Measurements from ENCODE around the gene SCTR. TPM values are rescaled to one million over a fixed set of nuclear protein-coding genes. Genes with fewer than 3 reads are reported as not detected.

The SCTR gene
- polyA plus RNA-seq, 1 experiment, result not detected

DNA sequence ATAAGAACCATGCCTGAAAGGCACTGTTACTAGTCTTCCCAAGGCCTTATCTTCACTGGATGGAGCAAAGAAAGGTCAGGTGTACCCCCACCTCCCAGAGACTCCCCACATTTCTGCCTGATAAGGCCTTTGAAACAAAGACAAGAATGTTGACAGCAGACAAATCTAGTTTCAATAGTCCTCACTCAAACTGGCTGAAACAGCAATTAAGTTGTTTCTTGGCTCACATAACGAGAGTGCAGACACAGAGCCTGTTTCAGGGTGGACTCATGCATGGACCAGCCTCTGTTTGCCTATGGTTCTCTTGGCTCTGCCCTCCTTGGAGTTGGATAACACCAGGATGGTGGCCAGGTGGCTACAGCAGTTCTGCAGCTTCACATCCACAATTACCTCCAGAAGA, 12.4 kb upstream of the SCTR start:
- H3K27me3 ChIP-seq (ENCODE audit: control insufficient read depth, insufficient read depth, low read length), result no peaks in the 10 kb centered on the region
- TF ChIP-seq, protein P1, sequence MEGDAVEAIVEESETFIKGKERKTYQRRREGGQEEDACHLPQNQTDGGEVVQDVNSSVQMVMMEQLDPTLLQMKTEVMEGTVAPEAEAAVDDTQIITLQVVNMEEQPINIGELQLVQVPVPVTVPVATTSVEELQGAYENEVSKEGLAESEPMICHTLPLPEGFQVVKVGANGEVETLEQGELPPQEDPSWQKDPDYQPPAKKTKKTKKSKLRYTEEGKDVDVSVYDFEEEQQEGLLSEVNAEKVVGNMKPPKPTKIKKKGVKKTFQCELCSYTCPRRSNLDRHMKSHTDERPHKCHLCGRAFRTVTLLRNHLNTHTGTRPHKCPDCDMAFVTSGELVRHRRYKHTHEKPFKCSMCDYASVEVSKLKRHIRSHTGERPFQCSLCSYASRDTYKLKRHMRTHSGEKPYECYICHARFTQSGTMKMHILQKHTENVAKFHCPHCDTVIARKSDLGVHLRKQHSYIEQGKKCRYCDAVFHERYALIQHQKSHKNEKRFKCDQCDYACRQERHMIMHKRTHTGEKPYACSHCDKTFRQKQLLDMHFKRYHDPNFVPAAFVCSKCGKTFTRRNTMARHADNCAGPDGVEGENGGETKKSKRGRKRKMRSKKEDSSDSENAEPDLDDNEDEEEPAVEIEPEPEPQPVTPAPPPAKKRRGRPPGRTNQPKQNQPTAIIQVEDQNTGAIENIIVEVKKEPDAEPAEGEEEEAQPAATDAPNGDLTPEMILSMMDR (IDR thresholded peaks at IDR 0.05; ENCODE audit: insufficient read depth, low read depth, low read length), result no peak
- POLR2A ChIA-PET, result no interaction called here
- no peak for DNase-seq (ENCODE audit: low read depth)
- CTCF ChIA-PET, result no interaction called here
- no peak overlapping the region for H3K4me3 ChIP-seq (ENCODE audit: low read depth, low read length)
- H3K36me3 ChIP-seq (ENCODE audit: control insufficient read depth, insufficient read depth, low read length), result no peaks in the 10 kb centered on the region

DNA sequence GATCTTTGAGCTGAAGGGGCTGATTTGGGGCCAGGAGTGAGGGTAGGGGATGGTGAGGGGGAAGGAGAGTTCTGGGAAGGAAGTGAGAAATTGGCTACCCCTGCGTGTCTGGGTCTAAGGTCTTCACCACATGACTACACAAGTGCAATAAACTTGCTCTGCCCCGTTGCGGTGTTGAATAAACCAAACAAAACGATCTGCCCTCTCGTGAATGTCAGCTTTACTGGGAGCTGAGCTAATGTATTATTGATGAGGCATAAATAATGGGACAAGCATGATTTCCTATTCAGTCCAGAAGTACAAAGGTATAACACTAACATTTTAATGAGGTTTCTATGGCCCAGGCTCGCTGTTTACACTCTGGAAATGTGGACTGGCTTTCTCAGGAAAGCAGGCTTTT, 11.9 kb upstream of the SCTR start:
- DNase-seq (ENCODE audit: low read depth), result no peak
- POLR2A ChIA-PET, result no interaction called here
- Histone ChIP-seq H3K36me3 (ENCODE audit: control insufficient read depth, insufficient read depth, low read length) (no peaks in the 10 kb centered on the region), H3K4me3 (ENCODE audit: low read depth, low read length) (no peak overlapping the region), H3K27me3 (ENCODE audit: control insufficient read depth, insufficient read depth, low read length) (no peaks in the 10 kb centered on the region)
- CTCF ChIA-PET, result no interaction called here
- TF ChIP-seq, protein P1 (IDR thresholded peaks at IDR 0.05; ENCODE audit: insufficient read depth, low read depth, low read length), result no peak

DNA sequence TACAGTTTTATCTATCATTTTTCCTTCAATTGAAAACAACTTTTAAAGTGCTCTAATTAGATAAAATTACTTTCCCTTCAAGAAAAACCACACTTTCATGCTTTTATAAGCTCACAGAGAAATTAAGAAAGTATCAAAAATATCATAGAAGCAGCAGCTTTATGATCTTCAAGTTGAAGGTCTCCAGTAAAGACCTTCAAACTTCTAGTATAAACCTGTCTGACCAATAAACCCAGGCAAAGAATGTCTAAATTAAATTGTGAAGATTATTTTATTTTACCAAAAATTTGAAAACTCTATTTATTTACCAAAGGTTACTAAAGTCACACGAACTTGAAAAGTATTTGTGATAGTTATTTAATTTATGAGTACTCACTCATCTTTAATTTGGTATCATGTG, 9.3 kb upstream of the SCTR start:
- Histone ChIP-seq H3K27me3 (ENCODE audit: control insufficient read depth, insufficient read depth, low read length) (no peaks in the 10 kb centered on the region), H3K36me3 (ENCODE audit: control insufficient read depth, insufficient read depth, low read length) (no peaks in the 10 kb centered on the region), H3K4me3 (ENCODE audit: low read depth, low read length) (no peak overlapping the region)
- DNase-seq (ENCODE audit: low read depth), result no peak
- TF ChIP-seq, protein P1 (IDR thresholded peaks at IDR 0.05; ENCODE audit: insufficient read depth, low read depth, low read length), result no peak
- ChIA-PET CTCF (no interaction called here), POLR2A (no interaction called here)

DNA sequence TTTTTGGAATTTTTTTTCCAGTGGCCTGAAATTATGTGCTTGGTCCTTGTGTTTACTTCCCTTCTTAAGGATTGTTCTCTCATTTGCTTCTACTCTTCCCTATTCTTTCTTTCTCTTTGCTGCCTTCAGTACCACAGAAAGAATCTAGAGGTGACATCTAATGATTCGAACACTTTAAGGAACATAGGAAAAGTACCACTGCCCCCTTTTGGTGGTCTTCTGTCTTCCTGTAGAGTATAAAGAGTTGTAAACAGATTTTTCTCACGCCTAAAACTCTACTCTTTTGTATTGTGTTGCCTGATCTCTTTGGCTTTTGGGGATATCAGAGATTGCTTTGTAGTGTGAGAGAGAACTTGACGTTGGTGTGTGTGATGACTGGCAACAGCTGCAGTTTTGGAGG, 7.0 kb upstream of the SCTR start:
- Histone ChIP-seq H3K27me3 (ENCODE audit: control insufficient read depth, insufficient read depth, low read length) (peaks cover 1% of the 10 kb centered on the region; the same call in 1 of the 2 replicates), H3K4me3 (ENCODE audit: low read depth, low read length) (no peak overlapping the region), H3K36me3 (ENCODE audit: control insufficient read depth, insufficient read depth, low read length) (no peaks in the 10 kb centered on the region)
- TF ChIP-seq, protein P1 (IDR thresholded peaks at IDR 0.05; ENCODE audit: insufficient read depth, low read depth, low read length), result no peak
- no peak for DNase-seq (ENCODE audit: low read depth)
- POLR2A ChIA-PET, result no interaction called here
- CTCF ChIA-PET, result no interaction called here

DNA sequence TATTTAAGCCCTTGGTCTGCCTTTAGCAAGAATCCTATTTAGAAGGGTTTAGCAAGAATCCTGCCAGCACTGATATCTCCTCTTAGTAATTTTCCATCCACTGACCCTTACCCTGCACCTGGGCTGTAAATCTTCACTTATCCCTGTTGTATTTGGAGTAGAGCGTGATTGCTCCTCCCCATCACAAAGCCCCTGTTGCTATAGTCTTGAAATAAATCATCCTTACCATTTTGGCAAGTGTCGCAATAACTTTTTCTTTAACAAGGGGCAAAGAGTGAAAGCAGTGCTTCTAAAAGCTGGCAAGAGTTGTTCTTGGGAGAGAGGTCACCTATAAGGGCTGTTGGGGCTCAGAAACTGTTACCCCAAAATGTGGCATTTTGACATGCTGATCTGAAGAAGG, 3.7 kb upstream of the SCTR start:
- CTCF ChIA-PET, result no interaction called here
- peaks cover 11% of the 10 kb centered on the region for H3K27me3 ChIP-seq (ENCODE audit: control insufficient read depth, insufficient read depth, low read length)

More for the DNA sequence above, 3.7 kb upstream of the SCTR start:
- TF ChIP-seq, protein P1 (IDR thresholded peaks at IDR 0.05; ENCODE audit: insufficient read depth, low read depth, low read length), result no peak
- POLR2A ChIA-PET, result no interaction called here
- H3K4me3 ChIP-seq (ENCODE audit: low read depth, low read length), result no peak overlapping the region
- H3K36me3 ChIP-seq (ENCODE audit: control insufficient read depth, insufficient read depth, low read length), result no peaks in the 10 kb centered on the region
- DNase-seq (ENCODE audit: low read depth), result no peak

Measured in BJ (cell line).